Measurements from ENCODE around the gene PWWP2A.

DNA sequence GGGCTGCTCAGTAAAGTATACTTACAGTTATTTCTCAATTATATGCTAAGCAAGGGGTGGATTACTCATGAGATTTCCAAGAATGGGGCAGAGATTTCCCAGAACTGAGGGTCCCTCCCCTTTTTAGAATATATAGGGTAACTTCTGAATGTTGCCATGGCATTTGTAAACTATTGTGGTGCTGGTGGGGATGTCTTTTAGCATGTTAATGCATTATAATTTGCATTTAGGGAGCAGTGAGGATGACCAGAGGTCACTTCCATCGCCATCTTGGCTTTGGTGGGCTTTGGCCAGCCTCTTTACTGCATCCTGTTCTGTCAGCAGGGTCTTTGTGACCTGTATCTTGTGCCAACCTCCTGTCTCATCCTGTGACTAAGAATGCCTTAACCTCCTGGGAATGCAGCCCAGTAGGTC, 74.9 kb downstream of the PWWP2A start:
- TF ChIP-seq, protein P1, sequence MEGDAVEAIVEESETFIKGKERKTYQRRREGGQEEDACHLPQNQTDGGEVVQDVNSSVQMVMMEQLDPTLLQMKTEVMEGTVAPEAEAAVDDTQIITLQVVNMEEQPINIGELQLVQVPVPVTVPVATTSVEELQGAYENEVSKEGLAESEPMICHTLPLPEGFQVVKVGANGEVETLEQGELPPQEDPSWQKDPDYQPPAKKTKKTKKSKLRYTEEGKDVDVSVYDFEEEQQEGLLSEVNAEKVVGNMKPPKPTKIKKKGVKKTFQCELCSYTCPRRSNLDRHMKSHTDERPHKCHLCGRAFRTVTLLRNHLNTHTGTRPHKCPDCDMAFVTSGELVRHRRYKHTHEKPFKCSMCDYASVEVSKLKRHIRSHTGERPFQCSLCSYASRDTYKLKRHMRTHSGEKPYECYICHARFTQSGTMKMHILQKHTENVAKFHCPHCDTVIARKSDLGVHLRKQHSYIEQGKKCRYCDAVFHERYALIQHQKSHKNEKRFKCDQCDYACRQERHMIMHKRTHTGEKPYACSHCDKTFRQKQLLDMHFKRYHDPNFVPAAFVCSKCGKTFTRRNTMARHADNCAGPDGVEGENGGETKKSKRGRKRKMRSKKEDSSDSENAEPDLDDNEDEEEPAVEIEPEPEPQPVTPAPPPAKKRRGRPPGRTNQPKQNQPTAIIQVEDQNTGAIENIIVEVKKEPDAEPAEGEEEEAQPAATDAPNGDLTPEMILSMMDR (IDR thresholded peaks at IDR 0.05; ENCODE audit: low read length) = no peak
- no peak for TF ChIP-seq EZH2 (IDR thresholded peaks at IDR 0.05; ENCODE audit: borderline replicate concordance, low read length)
